DND-41 (cell line): Measurements from ENCODE around the gene IFITM5.

Experiments used
- ATAC-seq: fragments of 200-7000 bp; cut with Tn5 transposase; 3 replicates; pipeline ENCODE4 v1.9.1; 2021; ENCODE audit warnings: low read depth; ENCODE audit not compliant: insufficient read depth
- DNase-seq: peaks from one replicate; pipeline ENCODE4 v3.0.0-alpha.2; 2020
- H2AFZ ChIP-seq: 2 replicates; pipeline ENCODE4 v1.6.0; 2012; ENCODE audit warnings: low read depth, low read length
- H3K27ac ChIP-seq: 2 replicates; pipeline ENCODE4 v1.5.1; 2012; ENCODE audit warnings: low read length, inconsistent platforms
- H3K27me3 ChIP-seq: fragments of 200-600 bp; sonication (generic); 2 replicates; pipeline ENCODE4 v1.6.0; 2012; ENCODE audit warnings: low read length, mild to moderate bottlenecking, inconsistent platforms; ENCODE audit not compliant: insufficient read depth, poor library complexity
- H3K36me3 ChIP-seq: 2 replicates; pipeline ENCODE4 v1.5.1; 2012; ENCODE audit warnings: low read length, inconsistent platforms; ENCODE audit not compliant: insufficient read depth
- H3K4me1 ChIP-seq: 2 replicates; pipeline ENCODE4 v1.5.1; 2012; ENCODE audit warnings: mild to moderate bottlenecking, low read length; ENCODE audit not compliant: insufficient read depth
- H3K4me2 ChIP-seq: 2 replicates; pipeline ENCODE4 v1.6.0; 2012; ENCODE audit warnings: mild to moderate bottlenecking, moderate library complexity, low read length, inconsistent platforms; ENCODE audit not compliant: insufficient read depth
- H3K4me3 ChIP-seq, 2 experiments: fragments of 200-600 bp in 1 of 2; shearing (Covaris generic) in 1 of 2; 2 replicates each; pipeline ENCODE4 v1.5.1; 2012 to 2016; ENCODE audit warnings: inconsistent platforms in 2 of 2, low read length in 2 of 2, mild to moderate bottlenecking in 2 of 2, low read depth in 1 of 2, moderate library complexity in 1 of 2
- H3K79me2 ChIP-seq: 2 replicates; pipeline ENCODE4 v1.6.0; 2012; ENCODE audit warnings: low read length, inconsistent platforms; ENCODE audit not compliant: insufficient read depth
- H3K9ac ChIP-seq: 2 replicates; pipeline ENCODE4 v1.6.0; 2012; ENCODE audit warnings: low read depth, mild to moderate bottlenecking, inconsistent platforms, low read length, moderate library complexity
- H3K9me3 ChIP-seq: 2 replicates; pipeline ENCODE4 v1.5.1; 2012; ENCODE audit warnings: low read length, moderate library complexity, mild to moderate bottlenecking, inconsistent platforms; ENCODE audit not compliant: insufficient read depth, severe bottlenecking
- H4K20me1 ChIP-seq: 2 replicates; pipeline ENCODE4 v1.6.0; 2012; ENCODE audit warnings: low read length; ENCODE audit not compliant: insufficient read depth
- CTCF ChIP-seq: IDR thresholded peaks from 2 replicates; pipeline ENCODE4 v1.5.1; 2012; ENCODE audit warnings: borderline replicate concordance, low read length, moderate library complexity, mild to moderate bottlenecking; ENCODE audit not compliant: poor library complexity, severe bottlenecking; ENCODE audit errors: extremely low read depth
- EZH2 ChIP-seq: IDR thresholded peaks from 3 replicates; pipeline ENCODE4 v1.6.1; 2012; ENCODE audit warnings: borderline replicate concordance, low read depth, mild to moderate bottlenecking, moderate library complexity, low read length, inconsistent platforms; ENCODE audit not compliant: severe bottlenecking

IFITM5 gene

GRCh38 chr11:294780-295179 lies 4.5 kb downstream of the IFITM5 start:
- no peak for DNase-seq

GRCh38 chr11:293852-294661 lies 5.3 kb downstream of the IFITM5 start:
- no peak overlapping the region for H3K4me2 ChIP-seq
- DNase-seq (no peak), ATAC-seq (no peak)
- no peaks in the 10 kb centered on the region for H3K9me3 ChIP-seq
- H3K36me3 ChIP-seq: peaks cover 32% of the 10 kb centered on the region
- no peaks in the 10 kb centered on the region for H3K79me2 ChIP-seq
- H4K20me1 ChIP-seq: peaks cover 10% of the 10 kb centered on the region
- no peak overlapping the region for H3K9ac ChIP-seq
- H3K27me3 ChIP-seq: no peaks in the 10 kb centered on the region
- TF ChIP-seq EZH2 (no peak), CTCF (no peak)
- H3K4me3 ChIP-seq: no peak overlapping the region
- no peak overlapping the region for H3K27ac ChIP-seq
- H3K4me1 ChIP-seq: peaks cover 28% of the 10 kb centered on the region
- no peak overlapping the region for H2AFZ ChIP-seq

More at GRCh38 chr11:294780-295179, 4.5 kb downstream of the IFITM5 start:
- Histone ChIP-seq H2AFZ (no peak overlapping the region), H4K20me1 (peaks cover 10% of the 10 kb centered on the region), H3K27me3 (peaks cover under 1% of the 10 kb centered on the region), H3K36me3 (peaks cover 32% of the 10 kb centered on the region), H3K4me2 (no peak overlapping the region), H3K9me3 (no peaks in the 10 kb centered on the region), H3K9ac (no peak overlapping the region), H3K4me3 (no peak overlapping the region), H3K4me1 (peaks cover 23% of the 10 kb centered on the region), H3K27ac (no peak overlapping the region), H3K79me2 (no peaks in the 10 kb centered on the region)
- TF ChIP-seq CTCF (no peak), EZH2 (no peak)
- ATAC-seq: no peak

- no peak for TF ChIP-seq CTCF
- no peak for TF ChIP-seq EZH2
- DNase-seq (no peak), ATAC-seq (no peak)
- Histone ChIP-seq H3K9ac (no peak overlapping the region), H3K9me3 (no peaks in the 10 kb centered on the region), H3K4me1 (peaks cover 29% of the 10 kb centered on the region), H4K20me1 (peaks cover 10% of the 10 kb centered on the region), H3K79me2 (peaks cover 1% of the 10 kb centered on the region; the same call in 1 of the 2 replicates), H3K4me2 (no peak overlapping the region), H3K27ac (no peak overlapping the region), H3K36me3 (peaks cover 32% of the 10 kb centered on the region), H2AFZ (no peak overlapping the region), H3K4me3 (no peak overlapping the region), H3K27me3 (peaks cover 2% of the 10 kb centered on the region)
These were observed 6.0 kb downstream of the IFITM5 start for GRCh38 chr11:293271-293851.
